ENCODE results near the gene HDAC3.

DNA sequence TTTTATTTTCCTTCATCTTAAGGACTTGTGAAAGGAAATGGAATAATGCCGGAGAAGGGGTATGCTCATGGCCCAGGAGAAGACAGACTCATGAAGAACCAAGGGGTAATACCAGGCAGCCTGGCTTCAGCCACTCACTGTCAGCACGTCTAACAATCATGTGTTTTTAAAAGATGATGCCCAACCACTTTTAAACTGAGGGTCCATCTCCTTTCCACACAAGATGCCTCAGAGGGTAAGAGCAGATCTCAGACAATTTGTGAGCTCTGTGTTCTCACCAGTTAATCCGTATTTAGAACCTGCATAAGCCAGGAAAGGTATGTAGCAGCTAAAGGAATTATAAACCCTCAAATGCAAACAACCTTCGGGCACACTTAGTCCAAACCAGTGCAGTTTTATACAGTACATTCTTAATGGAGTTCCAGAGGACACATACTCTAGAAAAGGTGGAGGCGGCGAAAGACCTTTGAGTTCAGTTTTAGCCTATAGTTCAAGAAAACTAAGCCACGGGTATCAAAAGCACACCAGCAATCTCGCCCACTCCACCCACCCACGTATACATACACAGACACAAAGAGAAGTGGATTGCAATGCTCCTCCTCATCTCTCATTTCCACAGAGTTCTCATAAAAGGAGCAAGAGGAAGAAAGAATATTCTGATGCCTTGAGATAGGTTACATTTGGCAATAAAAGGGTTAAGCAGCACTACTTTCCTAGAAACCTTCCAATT is 20.5 kb downstream of the HDAC3 start:
- TF ChIP-seq, protein P1, sequence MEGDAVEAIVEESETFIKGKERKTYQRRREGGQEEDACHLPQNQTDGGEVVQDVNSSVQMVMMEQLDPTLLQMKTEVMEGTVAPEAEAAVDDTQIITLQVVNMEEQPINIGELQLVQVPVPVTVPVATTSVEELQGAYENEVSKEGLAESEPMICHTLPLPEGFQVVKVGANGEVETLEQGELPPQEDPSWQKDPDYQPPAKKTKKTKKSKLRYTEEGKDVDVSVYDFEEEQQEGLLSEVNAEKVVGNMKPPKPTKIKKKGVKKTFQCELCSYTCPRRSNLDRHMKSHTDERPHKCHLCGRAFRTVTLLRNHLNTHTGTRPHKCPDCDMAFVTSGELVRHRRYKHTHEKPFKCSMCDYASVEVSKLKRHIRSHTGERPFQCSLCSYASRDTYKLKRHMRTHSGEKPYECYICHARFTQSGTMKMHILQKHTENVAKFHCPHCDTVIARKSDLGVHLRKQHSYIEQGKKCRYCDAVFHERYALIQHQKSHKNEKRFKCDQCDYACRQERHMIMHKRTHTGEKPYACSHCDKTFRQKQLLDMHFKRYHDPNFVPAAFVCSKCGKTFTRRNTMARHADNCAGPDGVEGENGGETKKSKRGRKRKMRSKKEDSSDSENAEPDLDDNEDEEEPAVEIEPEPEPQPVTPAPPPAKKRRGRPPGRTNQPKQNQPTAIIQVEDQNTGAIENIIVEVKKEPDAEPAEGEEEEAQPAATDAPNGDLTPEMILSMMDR (IDR thresholded peaks at IDR 0.05): no peak
- TF ChIP-seq EZH2 (IDR thresholded peaks at IDR 0.05; ENCODE audit: borderline replicate concordance, insufficient read depth, low read depth, low read length, poor library complexity, severe bottlenecking): no peak

Measured in B cell (primary cell).